Measurements from ENCODE around the gene ZMYND8. TPM values are rescaled to one million over a fixed set of nuclear protein-coding genes. Genes with fewer than 3 reads are reported as not detected.
"Not testable (repeated sequence)": the region's sequence is repeated elsewhere in the genome, so short reads cannot be mapped to it uniquely, and the experiment has no call there.

ZMYND8 gene
- total RNA-seq, 1 donor from 2014 or later: 37.9 TPM

DNA sequence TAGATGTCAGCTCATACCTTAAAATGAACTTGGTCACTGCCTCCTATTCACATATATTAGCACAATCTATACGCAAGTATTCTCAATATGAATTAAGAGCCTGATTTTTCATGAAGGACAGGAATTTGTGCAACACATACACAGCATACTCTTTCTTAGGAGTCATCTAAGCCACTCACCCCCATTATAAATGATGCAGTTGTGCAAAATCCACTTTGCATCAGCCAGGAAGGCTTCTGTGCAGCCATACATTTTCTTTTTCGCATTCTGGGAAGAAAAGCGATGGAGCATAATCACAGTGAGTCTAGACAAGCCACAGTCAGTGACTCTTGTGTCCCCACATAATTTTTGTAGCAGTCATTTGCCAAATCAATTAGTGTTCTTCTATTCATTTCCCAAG is 66.5 kb downstream of the ZMYND8 start:
- Histone ChIP-seq H3K4me1 (peaks cover 13% of the 10 kb centered on the region), H3K9me3 (replicated peaks) (no peaks in the 10 kb centered on the region), H3K36me3 (peaks cover 93% of the 10 kb centered on the region), H3K4me3 (no peak overlapping the region), H3K27me3 (ENCODE audit: low read depth) (no peaks in the 10 kb centered on the region), H3K27ac (replicated peaks) (no peak overlapping the region)
- TF ChIP-seq, protein P1, sequence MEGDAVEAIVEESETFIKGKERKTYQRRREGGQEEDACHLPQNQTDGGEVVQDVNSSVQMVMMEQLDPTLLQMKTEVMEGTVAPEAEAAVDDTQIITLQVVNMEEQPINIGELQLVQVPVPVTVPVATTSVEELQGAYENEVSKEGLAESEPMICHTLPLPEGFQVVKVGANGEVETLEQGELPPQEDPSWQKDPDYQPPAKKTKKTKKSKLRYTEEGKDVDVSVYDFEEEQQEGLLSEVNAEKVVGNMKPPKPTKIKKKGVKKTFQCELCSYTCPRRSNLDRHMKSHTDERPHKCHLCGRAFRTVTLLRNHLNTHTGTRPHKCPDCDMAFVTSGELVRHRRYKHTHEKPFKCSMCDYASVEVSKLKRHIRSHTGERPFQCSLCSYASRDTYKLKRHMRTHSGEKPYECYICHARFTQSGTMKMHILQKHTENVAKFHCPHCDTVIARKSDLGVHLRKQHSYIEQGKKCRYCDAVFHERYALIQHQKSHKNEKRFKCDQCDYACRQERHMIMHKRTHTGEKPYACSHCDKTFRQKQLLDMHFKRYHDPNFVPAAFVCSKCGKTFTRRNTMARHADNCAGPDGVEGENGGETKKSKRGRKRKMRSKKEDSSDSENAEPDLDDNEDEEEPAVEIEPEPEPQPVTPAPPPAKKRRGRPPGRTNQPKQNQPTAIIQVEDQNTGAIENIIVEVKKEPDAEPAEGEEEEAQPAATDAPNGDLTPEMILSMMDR (IDR thresholded peaks at IDR 0.05; ENCODE audit: borderline replicate concordance): no peak
- DNase-seq: no peak
- intact Hi-C loops (cut with micrococcal nuclease): no loop called here

DNA sequence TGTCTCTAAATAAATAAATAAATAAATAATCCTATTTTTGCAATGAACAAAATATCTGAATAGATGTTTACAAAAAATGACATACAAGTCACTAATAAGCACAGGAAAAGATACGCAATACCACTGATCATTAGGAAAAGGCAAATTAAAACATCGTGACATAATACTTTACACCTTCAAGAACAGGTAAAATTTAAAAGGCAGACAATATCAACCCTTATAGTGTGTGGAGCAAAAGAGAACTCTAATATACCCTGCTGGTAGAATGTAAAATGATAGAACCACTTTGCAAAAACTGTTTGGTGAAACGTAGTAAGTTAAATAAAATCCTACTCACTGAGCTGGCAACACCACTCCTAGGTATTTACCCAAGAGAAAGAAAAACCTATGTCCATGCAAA is 67.4 kb downstream of the ZMYND8 start:
- H3K4me3 ChIP-seq: no peak overlapping the region
- no peak overlapping the region for H3K27ac ChIP-seq (replicated peaks)
- H3K9me3 ChIP-seq (replicated peaks): no peaks in the 10 kb centered on the region
- peaks cover 5% of the 10 kb centered on the region for H3K4me1 ChIP-seq
- intact Hi-C loops (cut with micrococcal nuclease): no loop called here
- peaks cover 97% of the 10 kb centered on the region for H3K36me3 ChIP-seq
- TF ChIP-seq, protein P1 (IDR thresholded peaks at IDR 0.05; ENCODE audit: borderline replicate concordance): no peak
- no peak for DNase-seq
- H3K27me3 ChIP-seq (ENCODE audit: low read depth): no peaks in the 10 kb centered on the region

DNA sequence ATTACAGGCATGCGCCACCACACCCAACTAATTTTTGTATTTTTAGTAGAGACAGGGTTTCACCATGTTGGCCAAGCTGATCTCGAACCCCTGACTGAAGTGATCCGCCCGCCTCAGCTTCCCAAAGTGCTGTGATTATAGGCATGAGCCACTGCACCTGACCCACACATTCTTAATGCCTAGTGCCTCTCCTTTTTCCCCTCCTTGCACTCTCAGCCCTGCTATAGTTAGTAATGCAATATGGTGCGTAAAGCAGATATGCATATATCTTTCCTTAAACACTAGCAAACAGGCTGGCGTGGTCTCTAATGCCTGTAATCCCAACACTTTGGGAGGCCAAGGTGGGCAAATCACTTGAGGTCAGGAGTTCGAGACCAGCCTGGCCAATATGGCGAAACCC is 68.0 kb downstream of the ZMYND8 start:
- H3K27ac ChIP-seq (replicated peaks); H3K27me3 ChIP-seq (ENCODE audit: low read depth); H3K4me3 ChIP-seq; H3K4me1 ChIP-seq; DNase-seq; H3K9me3 ChIP-seq (replicated peaks); intact Hi-C loops (cut with micrococcal nuclease): not testable (repeated sequence)
- peaks cover 95% of the 10 kb centered on the region for H3K36me3 ChIP-seq

DNA sequence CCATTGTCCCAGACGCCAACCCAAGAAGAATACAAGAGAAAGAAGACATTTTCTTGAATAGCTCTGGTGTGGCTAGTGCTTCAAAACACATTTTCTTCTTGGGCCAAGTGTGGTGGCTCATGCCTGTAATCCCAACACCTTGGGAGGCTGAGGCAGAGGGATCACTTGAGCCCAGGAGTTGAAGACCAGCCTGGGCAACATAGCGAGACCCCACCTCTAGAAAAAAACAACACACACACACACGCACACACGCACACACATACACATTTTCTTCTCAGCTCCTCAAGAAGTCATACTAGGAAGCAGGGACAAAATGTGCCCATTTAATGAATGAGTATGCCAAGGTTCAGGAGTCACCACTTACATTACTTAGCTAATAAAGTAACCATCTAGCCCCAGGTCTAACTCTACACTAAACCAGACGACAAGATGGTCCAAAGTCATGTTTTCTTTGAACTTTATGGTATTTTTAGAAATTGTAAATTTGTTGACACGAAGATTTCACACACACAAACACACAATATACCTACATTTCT is 68.8 kb downstream of the ZMYND8 start:
- TF ChIP-seq, protein P1 (IDR thresholded peaks at IDR 0.05; ENCODE audit: borderline replicate concordance): no peak

DNA sequence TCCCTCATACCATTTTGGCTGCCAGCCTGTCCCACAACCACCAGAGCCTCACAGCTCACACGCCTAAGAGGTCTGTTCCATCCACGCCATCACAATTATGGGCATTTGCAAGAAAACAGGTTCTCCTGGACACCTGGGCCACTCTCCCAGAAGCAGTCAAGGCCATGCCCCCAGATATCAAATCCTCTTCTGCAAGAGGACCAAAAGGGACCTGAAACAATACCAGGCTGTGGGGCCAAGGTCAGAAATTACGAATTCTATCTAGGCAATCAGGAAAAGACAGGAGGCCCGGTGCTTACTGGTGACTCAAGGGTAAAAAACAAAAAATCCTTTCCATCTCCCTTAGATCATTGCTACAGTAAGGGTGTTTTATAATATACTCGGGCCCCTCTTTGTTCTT is 69.8 kb downstream of the ZMYND8 start:
- Histone ChIP-seq H3K4me1 (no peaks in the 10 kb centered on the region), H3K9me3 (replicated peaks) (no peaks in the 10 kb centered on the region), H3K27ac (replicated peaks) (no peak overlapping the region), H3K27me3 (ENCODE audit: low read depth) (no peaks in the 10 kb centered on the region), H3K36me3 (peaks cover 98% of the 10 kb centered on the region), H3K4me3 (no peak overlapping the region)
- intact Hi-C loops (cut with micrococcal nuclease): no loop called here
- TF ChIP-seq, protein P1 (IDR thresholded peaks at IDR 0.05; ENCODE audit: borderline replicate concordance): no peak
- DNase-seq: no peak

More for the DNA sequence above, 68.8 kb downstream of the ZMYND8 start:
- Histone ChIP-seq H3K27me3 (ENCODE audit: low read depth) (no peaks in the 10 kb centered on the region), H3K4me1 (no peaks in the 10 kb centered on the region), H3K36me3 (peaks cover 98% of the 10 kb centered on the region), H3K27ac (replicated peaks) (no peak overlapping the region), H3K4me3 (no peak overlapping the region), H3K9me3 (replicated peaks) (no peaks in the 10 kb centered on the region)
- intact Hi-C loops (cut with micrococcal nuclease): no loop called here
- DNase-seq: no peak

DNA sequence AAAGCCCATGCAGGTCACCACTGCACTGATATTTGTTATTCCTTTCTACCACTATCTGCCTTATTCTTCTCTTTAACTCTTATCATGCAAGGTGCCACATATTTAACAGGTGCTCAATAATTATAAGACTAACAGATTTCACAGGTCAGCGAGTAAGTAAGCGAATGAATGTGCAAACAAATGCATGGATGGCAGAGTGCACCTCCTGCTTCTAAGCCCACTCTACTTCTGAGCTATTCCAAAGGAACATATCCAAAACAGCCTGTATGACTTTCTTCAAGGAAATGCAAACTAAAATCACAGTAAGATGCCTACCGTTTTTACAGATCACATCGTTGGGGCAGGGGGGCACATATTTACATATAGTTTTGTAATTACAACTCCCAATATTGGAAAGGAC is 71.3 kb downstream of the ZMYND8 start:
- no peaks in the 10 kb centered on the region for H3K4me1 ChIP-seq
- intact Hi-C loops (cut with micrococcal nuclease): no loop called here
- peaks cover 98% of the 10 kb centered on the region for H3K36me3 ChIP-seq
- TF ChIP-seq, protein P1 (IDR thresholded peaks at IDR 0.05; ENCODE audit: borderline replicate concordance): no peak
- no peak for DNase-seq
- no peaks in the 10 kb centered on the region for H3K9me3 ChIP-seq (replicated peaks)
- H3K27ac ChIP-seq (replicated peaks): no peak overlapping the region
- no peak overlapping the region for H3K4me3 ChIP-seq
- no peaks in the 10 kb centered on the region for H3K27me3 ChIP-seq (ENCODE audit: low read depth)

Measured in left ventricle myocardium inferior (tissue), 1 donor.